Activated CD4-positive, alpha-beta T cell treated with anti-CD3 and anti-CD28 coated beads, Interleukin-2, amount 50 U/mL, for 48 hours (primary cell): ENCODE measurements around the gene LINGO1.

ENCODE experiments used
- DNase-seq, 2 experiments: peaks; one replicate each; pipeline ENCODE4 v3.0.0-alpha.2; 2020

LINGO1 gene

DNA sequence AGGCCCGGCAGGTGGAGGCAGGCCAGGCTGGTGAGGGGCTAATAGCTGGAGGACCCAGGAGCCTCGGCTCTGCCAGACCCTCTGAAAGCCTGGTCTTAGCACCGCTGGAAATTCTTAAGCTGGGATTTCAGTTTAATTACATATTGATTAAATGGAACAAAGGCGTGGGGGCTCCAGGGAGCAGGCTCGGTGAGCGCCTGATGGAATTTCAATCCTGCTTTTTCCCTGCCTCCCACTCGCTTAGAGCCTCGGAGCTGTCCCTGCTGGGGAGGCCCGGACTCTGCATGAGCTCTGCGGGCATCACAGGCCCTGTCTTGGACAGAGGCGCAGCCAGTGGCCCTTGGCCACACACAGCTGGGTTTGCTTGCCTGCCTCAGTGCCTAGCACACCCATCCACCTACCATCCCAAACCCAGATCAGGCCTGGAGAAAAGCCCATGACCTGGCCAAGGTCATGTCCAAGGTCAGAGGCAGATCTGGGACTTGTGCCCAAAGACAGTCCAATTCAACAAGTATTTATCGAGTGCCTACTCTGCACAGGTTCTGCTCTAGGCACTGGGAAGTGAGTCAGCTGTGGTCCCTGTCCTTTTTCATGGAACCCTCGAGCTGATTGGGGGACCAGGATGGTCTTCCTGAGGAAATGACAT is 40.6 kb downstream of the LINGO1 start:
- no peak for DNase-seq

DNA sequence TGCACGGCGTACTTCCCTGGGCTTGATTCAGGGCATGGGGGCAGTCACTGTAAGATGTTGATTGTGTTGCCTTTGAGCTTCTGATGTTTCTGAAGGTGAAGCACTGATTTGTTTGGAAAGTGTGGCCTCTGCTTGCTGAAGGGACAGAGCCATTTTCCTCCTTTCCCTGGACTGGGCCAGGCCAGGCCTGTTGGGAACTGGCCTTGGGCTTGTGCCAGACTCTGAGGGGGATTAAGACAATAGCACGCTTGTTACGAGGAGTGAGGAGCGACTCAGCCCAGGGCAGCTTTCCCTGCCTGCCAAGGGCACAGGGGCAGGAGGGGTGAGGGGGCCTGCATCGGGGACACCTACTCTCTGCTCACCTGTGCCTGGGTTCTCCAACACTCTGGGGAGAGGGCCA is 42.9 kb downstream of the LINGO1 start:
- no peak for DNase-seq

DNA sequence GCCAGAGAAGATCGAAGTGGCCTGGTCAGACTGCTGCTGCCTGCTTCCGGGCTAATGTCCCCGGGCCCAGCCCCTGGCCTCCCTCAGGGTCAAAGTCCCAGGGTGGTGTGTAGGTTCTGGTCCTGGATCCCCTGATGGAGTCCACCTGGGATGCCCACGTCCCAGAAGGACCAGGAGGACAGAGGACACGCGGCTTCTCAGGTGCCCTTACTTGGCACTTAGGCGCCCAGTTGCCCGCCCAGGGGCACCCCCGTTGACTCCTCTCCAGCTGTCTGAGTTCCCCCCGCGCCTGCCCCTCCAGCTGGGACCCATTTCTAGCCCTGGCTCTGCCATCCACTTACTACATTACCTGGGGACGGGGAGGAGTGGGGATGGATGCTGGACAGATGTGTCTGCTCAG is 44.6 kb downstream of the LINGO1 start:
- DNase-seq, result no peak

DNA sequence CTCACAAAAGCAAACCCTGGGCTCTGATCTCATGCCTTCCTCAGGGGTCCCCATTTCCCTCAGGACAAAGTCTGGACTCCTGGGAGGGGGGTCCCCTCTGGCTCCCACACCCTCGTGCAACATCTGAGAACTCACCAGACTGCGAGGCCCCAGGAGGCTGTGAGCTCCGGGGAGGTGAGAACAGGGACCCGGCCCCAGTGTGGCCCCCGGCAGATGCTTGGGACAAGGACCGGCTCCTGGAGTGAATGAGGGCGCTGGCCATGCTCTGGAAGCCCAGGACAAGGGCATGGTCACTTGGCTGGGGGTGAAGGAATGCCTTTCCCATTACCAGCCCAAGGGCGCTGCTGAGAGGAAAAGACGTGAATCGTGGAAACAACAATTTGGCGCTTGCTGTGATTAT is 48.0 kb downstream of the LINGO1 start:
- DNase-seq, result no peak

DNA sequence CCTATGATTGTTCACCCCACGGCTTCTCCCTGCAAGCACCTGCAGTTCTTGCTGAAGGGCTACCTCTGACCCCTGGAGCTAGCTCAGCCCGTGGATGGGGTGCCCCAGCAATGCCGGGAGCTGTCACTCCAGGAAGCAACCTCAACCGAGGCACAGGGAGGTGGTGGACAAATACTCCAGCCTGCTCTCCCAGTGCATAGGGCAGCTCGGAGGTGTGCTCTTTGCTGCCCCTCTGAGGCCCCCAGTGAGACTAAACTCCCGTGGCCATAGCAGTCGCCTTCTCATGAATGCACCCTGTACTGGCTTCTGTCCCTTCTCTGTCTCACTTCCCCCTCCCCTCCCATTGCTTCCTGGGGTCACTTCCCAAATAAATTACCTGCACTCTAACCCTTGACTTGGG is 48.5 kb downstream of the LINGO1 start:
- DNase-seq, result no peak

DNA sequence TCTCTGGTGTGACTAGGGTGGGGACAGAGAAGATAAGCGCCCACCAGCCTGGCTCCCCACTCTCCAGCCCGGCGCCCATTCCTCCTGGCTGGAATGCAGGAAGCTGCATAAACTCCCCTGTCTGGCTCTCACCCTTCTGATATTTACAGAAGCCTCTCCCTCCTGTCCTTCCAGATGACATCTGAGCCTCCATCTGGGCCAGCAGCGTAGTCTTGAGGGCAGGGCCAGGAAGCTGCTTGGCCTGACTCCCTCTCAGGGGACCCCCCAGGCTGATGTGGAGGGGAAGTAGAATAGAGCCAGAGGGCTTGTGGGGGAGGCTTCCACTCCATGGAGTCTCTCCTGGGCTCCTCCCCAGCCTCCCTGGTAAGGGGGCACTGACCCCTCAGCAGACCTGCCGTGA is 49.9 kb downstream of the LINGO1 start:
- DNase-seq, result no peak

DNA sequence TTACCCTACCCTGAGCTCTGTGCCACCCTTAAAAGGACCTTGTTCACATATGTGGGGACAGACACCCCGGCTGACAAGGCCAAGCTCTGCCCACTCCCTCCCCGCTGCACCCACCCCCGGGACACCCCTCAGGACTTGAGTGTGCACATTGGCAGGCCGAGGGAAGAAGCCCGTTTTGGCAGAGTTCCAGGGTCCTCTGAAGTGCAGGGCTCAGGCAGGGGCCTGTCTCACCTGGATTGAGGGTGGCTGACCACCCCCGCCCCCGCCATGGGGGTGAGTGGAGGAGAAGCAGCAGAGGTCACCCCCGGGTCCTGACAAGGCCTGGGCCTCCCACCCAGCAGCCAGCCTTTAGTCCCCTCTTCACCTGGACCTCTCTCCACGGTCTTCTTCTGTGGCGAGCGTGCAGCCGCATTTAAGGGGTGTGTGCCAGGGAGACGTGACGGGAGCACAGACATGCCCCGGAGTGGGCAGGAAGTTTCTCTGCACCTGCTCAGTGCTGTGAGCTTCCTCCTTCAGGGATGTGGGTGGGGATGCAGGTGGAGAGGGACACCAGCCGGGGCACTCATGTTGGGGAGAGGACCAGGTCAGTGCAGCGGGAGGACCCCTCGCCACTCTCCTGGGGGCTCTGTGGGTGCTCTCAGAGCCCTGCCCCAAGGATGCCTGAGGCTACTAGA is 50.7 kb downstream of the LINGO1 start:
- DNase-seq, result no peak

DNA sequence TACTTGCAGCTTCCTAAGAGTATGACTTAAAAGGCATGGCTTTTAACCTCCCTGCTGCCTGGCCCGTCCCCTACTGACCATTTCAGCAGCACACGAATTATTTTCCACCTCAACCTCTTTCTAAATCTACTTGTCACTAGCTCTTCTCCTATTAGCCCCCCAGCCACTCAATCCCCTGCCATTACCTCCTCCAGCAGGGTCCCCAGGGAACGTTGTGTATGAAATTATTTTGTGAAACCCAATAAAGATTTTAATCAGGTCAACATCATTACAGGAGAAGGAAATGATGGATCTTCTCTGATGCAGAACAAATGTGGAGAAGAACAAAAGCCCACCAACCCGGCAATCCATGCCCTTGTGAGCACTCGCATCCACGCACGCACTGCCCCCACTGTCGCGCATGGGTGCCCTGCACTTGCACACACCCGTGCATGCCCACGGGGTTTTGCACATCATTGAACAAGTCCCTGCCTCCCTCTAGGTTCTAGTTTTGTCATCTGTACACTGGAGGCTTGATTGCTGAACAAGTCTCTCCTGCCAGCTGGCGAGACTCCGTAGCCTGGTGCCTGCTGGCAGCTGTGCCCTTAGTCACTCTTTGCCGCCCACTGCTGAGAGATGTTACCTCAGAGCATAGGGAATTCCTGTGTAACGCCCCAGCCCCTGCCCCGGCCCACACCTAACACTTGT is 51.6 kb downstream of the LINGO1 start:
- DNase-seq, result no peak

DNA sequence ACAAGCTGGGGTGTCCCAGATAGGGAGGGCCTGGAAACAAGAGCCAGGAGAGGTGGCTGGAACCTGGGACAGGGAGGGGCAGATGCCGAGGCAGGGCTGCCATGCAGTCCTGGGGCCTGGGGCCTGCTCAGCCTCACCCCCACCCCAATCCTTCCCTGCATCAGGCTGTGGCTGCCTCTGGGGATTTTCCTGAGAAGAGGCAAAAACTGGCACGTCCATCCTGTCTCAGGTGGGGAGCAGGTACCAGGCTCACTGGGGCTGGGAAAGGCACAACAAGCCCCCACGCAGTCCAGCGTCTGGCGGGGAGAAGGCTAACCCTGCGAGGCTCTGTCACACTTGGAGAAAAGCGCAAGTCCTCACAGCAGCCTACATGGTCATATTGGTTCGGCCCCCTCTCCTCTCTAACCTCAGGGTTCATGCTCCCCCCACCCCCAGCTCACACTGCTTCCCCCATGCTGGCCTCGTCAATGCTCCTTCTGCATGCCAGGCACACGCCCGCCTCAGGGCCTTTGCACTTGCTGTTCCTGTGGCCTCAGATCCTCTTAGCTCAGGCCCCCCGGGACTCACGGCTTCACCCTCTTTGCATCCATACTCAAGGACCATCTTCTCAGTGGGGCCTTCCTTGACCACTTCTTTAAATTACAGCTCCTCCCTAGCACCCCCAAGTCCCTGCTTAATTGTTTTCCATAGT is 53.1 kb downstream of the LINGO1 start:
- DNase-seq, result no peak

DNA sequence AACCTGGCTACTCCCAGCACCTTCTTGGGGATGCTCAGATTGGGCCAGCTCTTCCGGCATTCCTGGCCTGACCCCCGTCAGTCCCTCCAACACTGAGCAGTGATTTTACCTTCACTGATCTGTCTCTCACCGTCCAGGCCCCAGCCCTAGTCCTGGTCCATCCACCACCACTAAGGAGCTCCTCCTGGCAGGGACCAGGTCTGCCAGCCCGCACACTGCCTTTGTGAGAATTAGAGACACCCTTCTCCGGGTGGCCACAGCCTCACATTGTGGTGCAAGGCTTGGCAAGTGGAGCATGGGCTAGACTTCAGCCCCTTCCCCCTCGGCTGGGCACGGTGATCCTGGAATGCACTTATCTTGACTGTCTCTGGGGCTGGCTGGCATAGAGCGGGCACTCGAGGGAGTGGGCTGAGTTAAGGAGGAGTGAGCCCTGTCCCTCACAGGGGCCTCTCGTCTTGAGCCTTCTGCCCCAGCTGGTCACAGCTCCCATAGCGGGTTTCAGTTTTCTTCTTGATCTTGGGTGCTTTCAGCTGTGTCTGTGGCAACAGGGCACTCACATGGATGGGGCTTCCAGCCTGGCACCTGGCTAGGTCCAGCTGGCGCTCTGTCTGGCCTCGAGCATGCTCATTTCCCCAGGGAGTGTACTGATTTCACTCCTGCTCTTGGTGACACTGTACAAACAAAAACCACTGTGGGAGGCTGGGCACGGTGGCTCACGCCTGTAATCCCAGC is 53.9 kb downstream of the LINGO1 start:
- DNase-seq, result no peak

DNA sequence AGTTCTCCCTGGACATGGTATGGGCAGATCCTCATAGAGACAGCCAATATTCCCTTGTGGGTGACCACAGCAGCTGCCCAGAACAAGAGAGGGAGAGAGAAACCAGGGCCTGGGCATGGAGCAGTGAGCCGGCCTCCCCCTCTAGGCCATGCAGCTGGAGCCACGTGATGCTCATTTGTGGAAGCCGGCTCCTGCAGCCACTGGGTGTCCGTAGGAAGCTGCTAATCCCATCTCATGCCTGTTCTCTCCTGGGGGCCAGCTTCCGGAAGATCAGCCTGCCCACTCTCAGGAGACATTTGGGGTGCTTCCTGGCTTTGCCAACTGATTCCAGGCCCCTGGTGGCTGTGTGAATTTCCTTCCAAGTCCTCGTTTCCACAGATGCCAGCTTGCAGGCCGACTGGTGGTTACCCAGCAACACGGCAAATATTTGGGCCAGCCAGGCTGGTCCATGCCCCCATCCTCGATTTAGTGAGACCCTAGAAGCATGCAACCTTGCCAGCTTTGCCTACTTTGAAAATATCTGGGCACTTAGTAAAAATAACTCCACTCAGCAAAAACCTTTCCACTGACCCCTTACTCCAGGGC is 55.3 kb downstream of the LINGO1 start:
- DNase-seq, result no peak

DNA sequence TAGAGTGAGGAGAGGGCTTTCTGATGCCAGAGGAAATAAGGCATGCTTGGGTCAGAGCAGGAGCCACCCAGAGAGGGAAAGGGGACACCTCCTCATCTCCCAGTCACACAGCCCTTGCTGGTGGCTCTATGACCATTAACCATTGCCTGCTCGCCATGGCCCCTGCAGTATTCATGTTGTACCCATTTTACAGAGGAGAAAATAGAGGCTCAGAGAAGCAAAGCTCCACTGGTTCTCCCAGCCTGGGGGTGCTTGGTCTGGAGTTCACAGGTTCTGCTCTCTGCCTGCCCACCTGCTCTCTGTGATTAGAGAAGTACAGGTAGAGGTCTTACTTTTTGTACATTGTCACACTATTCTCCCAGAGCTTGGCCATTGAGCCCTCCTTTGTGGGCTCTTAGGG is 56.2 kb downstream of the LINGO1 start:
- DNase-seq, result no peak

DNA sequence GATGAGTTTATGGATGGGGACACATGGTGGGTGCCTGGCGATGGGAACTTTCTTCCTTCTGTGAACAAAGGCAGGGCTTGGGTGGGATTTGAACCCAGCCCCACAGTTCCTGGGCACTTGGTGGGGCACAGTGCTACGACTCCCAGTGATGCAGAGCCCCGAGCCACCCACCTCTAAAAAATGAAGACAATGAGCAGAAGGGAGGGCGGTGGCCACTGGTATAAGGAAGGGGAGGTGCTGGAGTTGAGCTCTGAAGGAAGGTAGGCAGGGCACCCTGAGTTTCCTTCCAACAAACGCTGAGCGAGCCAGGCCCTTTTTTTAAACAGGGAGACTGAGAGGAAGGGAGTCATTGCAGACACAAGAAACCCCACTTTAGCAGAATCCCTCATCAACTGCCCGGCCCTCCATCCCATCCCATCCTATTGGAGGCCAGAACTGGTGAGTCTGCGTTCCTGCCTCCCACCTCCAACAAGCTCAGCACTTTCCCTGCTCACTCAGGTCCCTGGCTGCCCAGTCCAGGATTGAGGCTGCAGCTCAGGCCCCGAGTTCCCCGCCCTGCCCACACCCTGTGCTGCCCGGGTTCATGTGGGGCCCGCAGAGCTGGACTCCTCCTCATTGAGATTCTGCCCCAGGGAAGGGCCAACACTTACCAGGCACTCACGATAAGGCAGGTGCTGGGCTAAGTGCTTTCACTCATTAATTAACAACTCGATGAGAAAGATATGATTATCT is 57.3 kb downstream of the LINGO1 start:
- DNase-seq, result no peak

DNA sequence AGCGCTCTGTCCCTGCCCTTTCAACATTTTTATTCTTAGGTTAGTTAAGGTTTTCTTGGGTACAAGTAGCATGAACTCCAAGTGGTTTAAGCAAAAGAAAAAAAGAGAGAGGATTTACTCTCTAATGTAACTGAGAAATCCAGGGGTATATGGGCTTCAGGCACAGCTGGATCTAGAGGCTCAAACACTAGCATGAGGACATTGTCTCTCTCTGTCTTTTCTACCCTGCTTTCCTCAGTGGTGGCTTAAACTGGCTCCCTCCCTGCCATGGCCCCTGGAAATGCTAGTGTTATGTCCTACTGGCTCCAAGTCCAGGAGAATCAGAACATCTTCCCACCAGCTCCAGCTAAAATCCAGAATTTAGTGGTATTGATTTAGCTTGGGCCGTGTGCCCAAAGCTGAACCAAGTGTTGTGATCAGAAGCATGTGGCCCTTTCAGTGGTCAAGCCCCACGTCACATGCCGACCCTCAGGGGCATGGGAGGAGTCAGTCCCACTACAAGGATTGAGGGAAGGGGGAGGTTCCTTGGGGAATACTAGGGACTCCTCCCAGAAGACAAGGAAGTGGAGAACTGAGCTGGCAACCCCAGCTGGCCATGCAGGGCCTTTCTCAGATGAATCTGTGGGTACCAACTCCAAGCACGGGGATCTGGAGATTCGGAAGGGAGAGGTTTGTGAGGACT is 58.0 kb downstream of the LINGO1 start:
- no peak for DNase-seq

DNA sequence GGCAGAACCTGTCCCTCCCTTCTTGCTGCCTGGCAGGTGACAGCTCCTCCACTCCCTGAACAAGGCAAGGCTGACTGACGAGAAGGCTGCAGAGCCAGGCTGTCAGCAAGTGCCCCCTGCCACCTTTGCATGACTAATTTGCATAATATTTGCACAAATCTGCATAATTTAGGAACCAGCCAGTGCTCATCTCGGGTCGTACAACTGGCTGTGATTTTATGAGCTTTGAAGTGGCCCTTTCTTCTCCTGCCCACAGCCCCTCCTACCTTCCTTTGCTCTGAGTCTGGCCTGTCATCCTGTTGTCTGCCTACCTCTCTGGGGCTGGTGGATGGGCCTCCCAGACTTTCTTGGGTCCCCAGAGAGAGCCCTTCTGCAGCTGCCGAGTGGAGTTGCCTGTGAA is 58.9 kb downstream of the LINGO1 start:
- DNase-seq, result no peak

DNA sequence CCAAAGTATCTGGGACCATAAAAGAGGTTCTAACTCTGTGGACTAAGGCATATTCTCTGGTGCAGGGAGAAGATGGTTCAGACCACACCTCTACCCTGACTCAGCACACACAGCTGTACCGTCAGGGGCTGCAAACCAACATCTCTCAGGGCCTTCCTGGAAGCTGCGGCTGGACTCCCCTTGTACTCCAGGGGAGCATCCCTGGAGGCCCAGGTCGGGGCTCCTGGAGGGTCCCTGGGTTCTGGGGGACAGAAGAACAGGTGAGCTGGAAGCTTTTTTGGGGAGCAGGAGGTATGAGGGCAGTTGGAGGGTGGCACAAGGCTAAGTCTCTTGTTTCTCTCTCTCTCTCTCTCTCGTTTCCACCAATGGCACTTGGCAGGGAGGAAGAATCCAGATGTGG is 60.5 kb downstream of the LINGO1 start:
- DNase-seq, result no peak

DNA sequence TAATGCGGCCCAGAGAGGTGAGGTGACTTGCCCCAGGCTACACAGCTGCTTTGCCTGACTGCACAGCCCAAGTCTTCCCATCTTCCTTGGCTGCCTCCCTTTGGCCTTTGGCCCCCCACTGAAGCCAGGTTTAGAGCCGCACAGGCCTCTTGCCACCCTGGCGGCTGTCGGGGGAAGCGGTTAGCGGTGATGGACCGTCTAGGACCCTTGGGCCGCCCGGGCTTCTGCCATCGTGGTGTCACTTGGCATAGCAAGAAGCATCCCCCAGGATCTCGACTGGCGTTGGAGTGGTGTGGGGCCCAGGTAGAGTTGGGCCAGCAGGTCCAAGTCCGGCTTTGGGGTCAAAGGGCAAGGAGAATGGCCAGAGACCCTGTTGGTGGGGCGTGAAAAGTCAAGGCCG is 61.0 kb downstream of the LINGO1 start:
- no peak for DNase-seq

DNA sequence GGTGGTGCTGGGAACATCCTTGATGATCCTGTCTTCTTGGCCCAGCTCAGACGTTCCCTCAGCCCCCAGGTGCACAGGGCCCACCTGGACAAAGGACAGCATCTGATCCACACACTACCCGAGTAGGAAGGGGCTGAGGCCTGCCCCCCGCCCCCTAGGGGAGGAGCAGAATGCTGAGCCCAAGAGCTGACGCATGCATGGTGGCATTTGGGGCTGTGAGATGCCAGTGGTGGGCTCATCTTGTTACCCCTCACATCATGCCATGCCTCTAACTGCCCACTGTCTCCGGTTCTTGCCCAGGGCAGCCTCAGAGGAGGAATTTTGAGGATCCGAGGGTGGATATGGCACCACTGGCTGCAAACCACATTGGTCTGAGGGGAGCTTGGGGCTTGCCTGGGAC is 61.5 kb downstream of the LINGO1 start:
- no peak for DNase-seq

DNA sequence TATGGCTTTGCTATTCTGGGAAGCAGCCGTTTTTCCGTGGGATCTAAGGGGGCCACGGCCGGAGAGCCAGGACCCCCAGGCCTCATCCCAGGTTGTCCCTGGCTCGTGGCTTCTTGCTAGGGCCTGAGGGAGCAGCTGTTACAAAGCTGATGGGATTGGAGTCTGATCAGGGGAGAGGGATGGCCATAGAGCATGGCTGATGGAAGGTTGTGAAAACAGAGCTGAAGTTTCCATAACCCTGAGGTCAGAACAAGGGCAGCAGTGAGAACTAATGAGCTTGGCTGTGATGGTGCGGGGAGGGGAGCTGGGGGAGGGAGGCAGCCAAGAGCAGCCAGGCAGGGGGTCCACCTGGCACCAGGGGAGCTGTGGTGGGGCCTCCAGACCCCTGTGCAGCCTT is 63.0 kb downstream of the LINGO1 start:
- DNase-seq, result no peak

DNA sequence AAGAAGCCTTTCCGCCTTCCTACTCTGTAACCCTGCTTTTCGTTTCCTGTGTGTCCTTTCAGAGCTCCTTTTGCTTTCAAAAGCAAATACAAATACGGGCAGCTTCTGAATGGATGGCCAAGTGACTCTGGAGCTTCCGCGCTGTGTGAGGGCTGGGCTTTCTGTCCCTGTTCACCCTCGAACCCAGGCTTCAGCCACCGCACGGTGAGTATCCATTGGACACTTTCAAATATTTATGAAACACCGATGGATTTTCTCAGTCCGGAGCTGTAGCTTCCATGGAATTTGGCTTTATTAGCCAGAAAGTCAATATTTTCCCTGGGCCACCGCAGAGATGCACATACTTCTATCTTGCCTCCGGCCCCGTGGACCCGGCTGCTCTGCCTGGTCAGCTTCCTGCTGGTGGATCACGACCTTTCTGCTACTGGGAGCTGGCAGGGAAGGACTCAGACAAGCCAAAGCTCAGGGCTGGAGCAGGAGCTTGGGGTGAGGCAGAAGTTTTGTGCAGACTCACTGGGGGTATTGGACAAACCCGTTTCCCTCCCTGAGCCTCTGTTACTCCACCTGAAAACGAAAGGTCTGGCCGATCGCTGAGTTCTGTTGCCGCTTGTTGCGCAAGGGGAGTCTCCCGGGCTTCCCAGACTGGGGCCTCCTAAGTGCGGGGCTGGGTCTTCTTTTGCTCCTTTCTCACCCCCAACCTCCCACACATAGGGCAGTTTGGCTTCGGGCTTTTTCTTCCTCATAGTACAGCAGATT is 63.6 kb downstream of the LINGO1 start:
- no peak for DNase-seq
